HepG2 (cell line): ENCODE results near the gene NKPD1. TPM values are rescaled to one million over a fixed set of nuclear protein-coding genes. Genes with fewer than 3 reads are reported as not detected.

Source experiments
- CBFB ChIP-seq: sonication (generic); formaldehyde crosslinking; IDR thresholded peaks from 2 replicates; pipeline ENCODE4 v1.4.0; 2020; ENCODE audit warnings: missing genetic modification reagents
- EEA1 ChIP-seq: sonication (generic); formaldehyde crosslinking; IDR thresholded peaks from 2 replicates; pipeline ENCODE4 v1.5.1; 2020; ENCODE audit warnings: mild to moderate bottlenecking, missing genetic modification reagents, borderline replicate concordance
- ERF ChIP-seq: IDR thresholded peaks from 2 replicates; pipeline ENCODE4 v1.6.1; 2018; ENCODE audit warnings: missing biosample characterization, missing genetic modification reagents
- ESRRA ChIP-seq: sonication (generic); formaldehyde crosslinking; IDR thresholded peaks from 2 replicates; pipeline ENCODE4 v1.5.1; 2020; ENCODE audit warnings: mild to moderate bottlenecking, low read depth, missing genetic modification reagents
- RBM22 ChIP-seq: fragments of 200-400 bp; formaldehyde crosslinking; optimal IDR thresholded peaks from 2 replicates; pipeline ENCODE3; 2017; ENCODE audit warnings: mild to moderate bottlenecking, low read length, moderate library complexity
- SMAD9 ChIP-seq: sonication (generic); formaldehyde crosslinking; IDR thresholded peaks from 2 replicates; pipeline ENCODE4 v1.5.1; 2020; ENCODE audit warnings: mild to moderate bottlenecking, missing genetic modification reagents
- SPEN ChIP-seq: sonication (generic); formaldehyde crosslinking; IDR thresholded peaks from 2 replicates; pipeline ENCODE4 v1.5.1; 2020; ENCODE audit warnings: low read depth, mild to moderate bottlenecking, missing genetic modification reagents
- TP53 ChIP-seq: sonication (generic); formaldehyde crosslinking; conservative IDR thresholded peaks from 2 replicates; pipeline ENCODE4 v1.4.0; 2020; ENCODE audit warnings: missing genetic modification reagents
- ZNF546 ChIP-seq: sonication (generic); formaldehyde crosslinking; conservative IDR thresholded peaks from 2 replicates; pipeline ENCODE4 v1.8.1; 2023; ENCODE audit warnings: mild to moderate bottlenecking, missing genetic modification reagents
- ZNF557 ChIP-seq: sonication (generic); formaldehyde crosslinking; IDR thresholded peaks from 2 replicates; pipeline ENCODE4 v1.4.0; 2020; ENCODE audit warnings: missing genetic modification reagents
- ZNF589 ChIP-seq: sonication (generic); formaldehyde crosslinking; conservative IDR thresholded peaks from 2 replicates; pipeline ENCODE4 v1.8.0; 2022; ENCODE audit warnings: mild to moderate bottlenecking, moderate library complexity, missing genetic modification reagents
- ZNF772 ChIP-seq: sonication (generic); formaldehyde crosslinking; IDR thresholded peaks from 2 replicates; pipeline ENCODE4 v1.5.0; 2020; ENCODE audit warnings: mild to moderate bottlenecking, missing genetic modification reagents
- polyA plus RNA-seq, 8 experiments: library from polyadenylated mRNA; depleted of rRNA in 3 of 8; stranded (reverse) in 7 of 8; unstranded in 1 of 8; fragments of >200 nt; fragmentation: Illumina TruSeq in 4 of 8; extraction: Trizol in 4 of 8; gene quantifications; 2 replicates each; pipeline versions ENCODE4 v1.2.1 to v1.2.3, GENCODE V29; 2011 to 2016; ENCODE audit warnings: low read depth in 4 of 8, missing spikeins in 1 of 8, mixed read lengths in 1 of 8; ENCODE audit not compliant: insufficient read depth in 1 of 8
- total RNA-seq, 5 experiments: library from RNA; depleted of rRNA; stranded (reverse); fragments of >200 nt; fragmentation: Illumina TruSeq; extraction: Trizol; gene quantifications; 2 replicates each; pipeline ENCODE4 v1.2.3, GENCODE V29; 2016; ENCODE audit warnings: low read depth in 1 of 5
- TF ChIP-seq, protein P1 (sequence below): IDR thresholded peaks from 2 replicates; pipeline ENCODE4 v1.6.1; 2016; ENCODE audit warnings: missing biosample characterization, missing genetic modification reagents, low read depth
- TF ChIP-seq, protein P2 (sequence below): sonication (generic); formaldehyde crosslinking; IDR thresholded peaks from 2 replicates; pipeline ENCODE4 v1.4.0; 2020; ENCODE audit warnings: mild to moderate bottlenecking, missing genetic modification reagents, borderline replicate concordance
- TF ChIP-seq, protein P3 (sequence below): sonication (generic); formaldehyde crosslinking; IDR thresholded peaks from 2 replicates; pipeline ENCODE4 v1.8.0; 2022; ENCODE audit warnings: missing genetic modification reagents, mild to moderate bottlenecking, moderate library complexity, borderline replicate concordance
- TF ChIP-seq, protein P4 (sequence below): sonication (generic); formaldehyde crosslinking; conservative IDR thresholded peaks from 2 replicates; pipeline ENCODE4 v1.4.0; 2020; ENCODE audit warnings: missing genetic modification reagents
- TF ChIP-seq, protein P5 (sequence below): sonication (generic); formaldehyde crosslinking; IDR thresholded peaks from 2 replicates; pipeline ENCODE4 v1.4.0; 2020; ENCODE audit warnings: mild to moderate bottlenecking, missing genetic modification reagents

NKPD1 gene
- total and polyA plus RNA-seq, 2 of the 13 experiments (the other 11 are each of a cell fraction or from before 2014, with no cell fraction given): 0.03 TPM; not detected in 1

DNA sequence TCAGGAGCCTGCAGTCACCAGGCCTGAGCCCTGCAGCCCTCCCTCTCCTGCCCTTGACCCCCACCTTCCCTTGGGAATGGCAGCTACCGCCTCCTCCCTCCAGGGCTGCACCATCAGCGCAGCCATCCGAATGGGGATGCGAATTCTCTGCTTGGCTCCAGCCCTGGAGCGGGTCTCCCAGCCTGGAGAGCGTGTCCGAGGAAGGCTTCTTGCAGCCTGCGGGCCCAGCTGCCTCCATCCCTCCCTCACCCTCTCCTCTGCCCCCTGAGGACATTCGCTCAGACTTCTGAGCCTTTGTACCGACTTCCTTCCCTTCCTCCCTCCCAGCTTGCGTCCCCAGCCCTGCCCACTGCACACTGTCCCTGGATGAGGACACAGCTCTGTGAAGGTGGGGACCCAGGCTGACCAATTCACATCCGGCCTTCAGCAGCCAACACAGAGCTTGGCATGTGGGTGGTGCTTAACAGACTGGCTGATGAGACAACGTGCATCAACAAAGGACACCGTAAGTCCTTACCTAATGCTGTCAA lies 6.0 kb upstream of the NKPD1 start (continued):
- TF ChIP-seq ZNF546 (no peak), ZNF772 (no peak), ERF (CRISPR knock-in tag) (peak; percentile 56; the same call in 1 of the 2 replicates), TP53 (no peak), SMAD9 (CRISPR knock-in tag) (no peak), CBFB (CRISPR knock-in tag) (no peak), RBM22 (no peak), ESRRA (no peak), SPEN (CRISPR knock-in tag) (peak; percentile 28; the same call in 1 of the 2 replicates), ZNF557 (CRISPR knock-in tag) (no peak), EEA1 (CRISPR knock-in tag) (no peak), ZNF589 (no peak)
- TF ChIP-seq, protein P1, sequence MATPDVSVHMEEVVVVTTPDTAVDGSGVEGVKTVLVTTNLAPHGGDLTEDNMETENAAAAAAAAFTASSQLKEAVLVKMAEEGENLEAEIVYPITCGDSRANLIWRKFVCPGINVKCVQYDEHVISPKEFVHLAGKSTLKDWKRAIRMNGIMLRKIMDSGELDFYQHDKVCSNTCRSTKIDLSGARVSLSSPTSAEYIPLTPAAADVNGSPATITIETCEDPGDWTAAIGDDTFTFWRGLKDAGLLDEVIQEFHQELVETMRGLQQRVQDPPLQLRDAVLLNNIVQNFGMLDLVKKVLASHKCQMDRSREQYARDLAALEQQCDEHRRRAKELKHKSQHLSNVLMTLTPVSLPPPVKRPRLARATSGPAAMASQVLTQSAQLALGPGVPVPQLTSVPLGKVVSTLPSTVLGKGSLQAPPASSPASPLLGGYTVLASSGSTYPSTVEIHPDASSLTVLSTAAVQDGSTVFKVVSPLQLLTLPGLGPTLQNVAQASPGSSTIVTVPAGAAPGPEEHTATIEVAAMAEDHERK (CRISPR knock-in tag): no peak
- TF ChIP-seq, protein P2, sequence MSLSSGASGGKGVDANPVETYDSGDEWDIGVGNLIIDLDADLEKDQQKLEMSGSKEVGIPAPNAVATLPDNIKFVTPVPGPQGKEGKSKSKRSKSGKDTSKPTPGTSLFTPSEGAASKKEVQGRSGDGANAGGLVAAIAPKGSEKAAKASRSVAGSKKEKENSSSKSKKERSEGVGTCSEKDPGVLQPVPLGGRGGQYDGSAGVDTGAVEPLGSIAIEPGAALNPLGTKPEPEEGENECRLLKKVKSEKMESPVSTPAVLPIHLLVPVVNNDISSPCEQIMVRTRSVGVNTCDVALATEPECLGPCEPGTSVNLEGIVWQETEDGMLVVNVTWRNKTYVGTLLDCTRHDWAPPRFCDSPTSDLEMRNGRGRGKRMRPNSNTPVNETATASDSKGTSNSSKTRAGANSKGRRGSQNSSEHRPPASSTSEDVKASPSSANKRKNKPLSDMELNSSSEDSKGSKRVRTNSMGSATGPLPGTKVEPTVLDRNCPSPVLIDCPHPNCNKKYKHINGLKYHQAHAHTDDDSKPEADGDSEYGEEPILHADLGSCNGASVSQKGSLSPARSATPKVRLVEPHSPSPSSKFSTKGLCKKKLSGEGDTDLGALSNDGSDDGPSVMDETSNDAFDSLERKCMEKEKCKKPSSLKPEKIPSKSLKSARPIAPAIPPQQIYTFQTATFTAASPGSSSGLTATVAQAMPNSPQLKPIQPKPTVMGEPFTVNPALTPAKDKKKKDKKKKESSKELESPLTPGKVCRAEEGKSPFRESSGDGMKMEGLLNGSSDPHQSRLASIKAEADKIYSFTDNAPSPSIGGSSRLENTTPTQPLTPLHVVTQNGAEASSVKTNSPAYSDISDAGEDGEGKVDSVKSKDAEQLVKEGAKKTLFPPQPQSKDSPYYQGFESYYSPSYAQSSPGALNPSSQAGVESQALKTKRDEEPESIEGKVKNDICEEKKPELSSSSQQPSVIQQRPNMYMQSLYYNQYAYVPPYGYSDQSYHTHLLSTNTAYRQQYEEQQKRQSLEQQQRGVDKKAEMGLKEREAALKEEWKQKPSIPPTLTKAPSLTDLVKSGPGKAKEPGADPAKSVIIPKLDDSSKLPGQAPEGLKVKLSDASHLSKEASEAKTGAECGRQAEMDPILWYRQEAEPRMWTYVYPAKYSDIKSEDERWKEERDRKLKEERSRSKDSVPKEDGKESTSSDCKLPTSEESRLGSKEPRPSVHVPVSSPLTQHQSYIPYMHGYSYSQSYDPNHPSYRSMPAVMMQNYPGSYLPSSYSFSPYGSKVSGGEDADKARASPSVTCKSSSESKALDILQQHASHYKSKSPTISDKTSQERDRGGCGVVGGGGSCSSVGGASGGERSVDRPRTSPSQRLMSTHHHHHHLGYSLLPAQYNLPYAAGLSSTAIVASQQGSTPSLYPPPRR (CRISPR knock-in tag): 0 out of 2 replicates have a peak, but pooled peaks have one; percentile 27
- TF ChIP-seq, protein P3, sequence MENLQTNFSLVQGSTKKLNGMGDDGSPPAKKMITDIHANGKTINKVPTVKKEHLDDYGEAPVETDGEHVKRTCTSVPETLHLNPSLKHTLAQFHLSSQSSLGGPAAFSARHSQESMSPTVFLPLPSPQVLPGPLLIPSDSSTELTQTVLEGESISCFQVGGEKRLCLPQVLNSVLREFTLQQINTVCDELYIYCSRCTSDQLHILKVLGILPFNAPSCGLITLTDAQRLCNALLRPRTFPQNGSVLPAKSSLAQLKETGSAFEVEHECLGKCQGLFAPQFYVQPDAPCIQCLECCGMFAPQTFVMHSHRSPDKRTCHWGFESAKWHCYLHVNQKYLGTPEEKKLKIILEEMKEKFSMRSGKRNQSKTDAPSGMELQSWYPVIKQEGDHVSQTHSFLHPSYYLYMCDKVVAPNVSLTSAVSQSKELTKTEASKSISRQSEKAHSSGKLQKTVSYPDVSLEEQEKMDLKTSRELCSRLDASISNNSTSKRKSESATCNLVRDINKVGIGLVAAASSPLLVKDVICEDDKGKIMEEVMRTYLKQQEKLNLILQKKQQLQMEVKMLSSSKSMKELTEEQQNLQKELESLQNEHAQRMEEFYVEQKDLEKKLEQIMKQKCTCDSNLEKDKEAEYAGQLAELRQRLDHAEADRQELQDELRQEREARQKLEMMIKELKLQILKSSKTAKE (CRISPR knock-in tag): 0 out of 2 replicates have a peak, but pooled peaks have one; percentile 32
- TF ChIP-seq, protein P4, sequence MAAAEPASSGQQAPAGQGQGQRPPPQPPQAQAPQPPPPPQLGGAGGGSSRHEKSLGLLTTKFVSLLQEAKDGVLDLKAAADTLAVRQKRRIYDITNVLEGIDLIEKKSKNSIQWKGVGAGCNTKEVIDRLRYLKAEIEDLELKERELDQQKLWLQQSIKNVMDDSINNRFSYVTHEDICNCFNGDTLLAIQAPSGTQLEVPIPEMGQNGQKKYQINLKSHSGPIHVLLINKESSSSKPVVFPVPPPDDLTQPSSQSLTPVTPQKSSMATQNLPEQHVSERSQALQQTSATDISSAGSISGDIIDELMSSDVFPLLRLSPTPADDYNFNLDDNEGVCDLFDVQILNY (CRISPR knock-in tag): no peak
- TF ChIP-seq, protein P5, sequence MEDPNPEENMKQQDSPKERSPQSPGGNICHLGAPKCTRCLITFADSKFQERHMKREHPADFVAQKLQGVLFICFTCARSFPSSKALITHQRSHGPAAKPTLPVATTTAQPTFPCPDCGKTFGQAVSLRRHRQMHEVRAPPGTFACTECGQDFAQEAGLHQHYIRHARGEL (CRISPR knock-in tag): no peak
